HG03432 (cell line): ENCODE data around the gene SPAG9.

Experiments
- ATAC-seq: cut with Tn5 transposase; IDR thresholded peaks from one replicate; pipeline ENCODE4 v1.9.1; 2021; ENCODE audit warnings: mild to moderate bottlenecking, moderate library complexity; ENCODE audit not compliant: unreplicated experiment

The SPAG9 gene

GRCh38 chr17:51120739-51121619, at the start of gene SPAG9:
Gene SPAG9 (minus strand): TSS chr17:51120868. CDS start chr17:51120656, 212 bp downstream.
- ATAC-seq: peak; percentile 76

- no peak for ATAC-seq
These were observed 48.7 kb upstream of the SPAG9 start for GRCh38 chr17:51169340-51169739.

- peak; percentile 59 for ATAC-seq
These were observed 46.6 kb upstream of the SPAG9 start for GRCh38 chr17:51166987-51167931.

GRCh38 chr17:51166198-51166986, 45.7 kb upstream of the SPAG9 start, which contains the start of gene NME2:
Gene NME2 (plus strand): TSS chr17:51166411. CDS start chr17:51166831, 420 bp downstream.
- peak; percentile 93 for ATAC-seq

GRCh38 chr17:51165680-51166197, 45.1 kb upstream of the SPAG9 start:
- ATAC-seq: peak; percentile 0

- no peak for ATAC-seq
These were observed 44.4 kb upstream of the SPAG9 start for GRCh38 chr17:51164911-51165679.

GRCh38 chr17:51161541-51161940, 40.9 kb upstream of the SPAG9 start:
- ATAC-seq: no peak

GRCh38 chr17:51159604-51160003, 38.9 kb upstream of the SPAG9 start:
- ATAC-seq: no peak

GRCh38 chr17:51155416-51155815, 34.7 kb upstream of the SPAG9 start:
- no peak for ATAC-seq

- no peak for ATAC-seq
These were observed 33.5 kb upstream of the SPAG9 start for GRCh38 chr17:51154176-51154575.

GRCh38 chr17:51153210-51154072, 32.8 kb upstream of the SPAG9 start, which contains the start of gene NME1:
Gene NME1 (plus strand): TSS chr17:51153559. CDS start chr17:51155655, 2,096 bp downstream.
- ATAC-seq: peak; percentile 93

GRCh38 chr17:51152766-51153209, 32.1 kb upstream of the SPAG9 start:
- ATAC-seq: peak; percentile 2

- no peak for ATAC-seq
These were observed 30.3 kb upstream of the SPAG9 start for GRCh38 chr17:51150932-51151331.

- ATAC-seq: no peak
These were observed 28.5 kb upstream of the SPAG9 start for GRCh38 chr17:51149163-51149562.

- peak; percentile 62 for ATAC-seq
These were observed 27.0 kb upstream of the SPAG9 start for GRCh38 chr17:51147650-51148049.

GRCh38 chr17:51144266-51145022, 23.8 kb upstream of the SPAG9 start:
- no peak for ATAC-seq

GRCh38 chr17:51142597-51142996, 21.9 kb upstream of the SPAG9 start:
- no peak for ATAC-seq

GRCh38 chr17:51135956-51136355, 15.3 kb upstream of the SPAG9 start:
- no peak for ATAC-seq
